Uterus (tissue), 2 donors: ENCODE results near the gene HBM.
A peak's percentile ranks its signal among the peaks of the same experiment; 100 is the strongest.

Experiments
- POLR2A ChIP-seq, 2 donors: fragments of 450-650 bp; IDR thresholded peaks; one replicate each; pipeline ENCODE4 v1.6.1; 2016; ENCODE audit warnings: antibody characterized with exemption in 2 of 2, mild to moderate bottlenecking in 1 of 2, moderate library complexity in 1 of 2
- TF ChIP-seq, protein P1 (sequence below), 4 experiments: fragments of 200-600 bp in 2 of 4; fragments of 450-650 bp in 2 of 4; sonication (generic) in 2 of 4; IDR thresholded peaks; one replicate each; pipeline ENCODE4 v1.5.1; 2016 to 2019; ENCODE audit warnings: antibody characterized with exemption in 4 of 4, mild to moderate bottlenecking in 2 of 4, moderate library complexity in 1 of 4

DNA sequence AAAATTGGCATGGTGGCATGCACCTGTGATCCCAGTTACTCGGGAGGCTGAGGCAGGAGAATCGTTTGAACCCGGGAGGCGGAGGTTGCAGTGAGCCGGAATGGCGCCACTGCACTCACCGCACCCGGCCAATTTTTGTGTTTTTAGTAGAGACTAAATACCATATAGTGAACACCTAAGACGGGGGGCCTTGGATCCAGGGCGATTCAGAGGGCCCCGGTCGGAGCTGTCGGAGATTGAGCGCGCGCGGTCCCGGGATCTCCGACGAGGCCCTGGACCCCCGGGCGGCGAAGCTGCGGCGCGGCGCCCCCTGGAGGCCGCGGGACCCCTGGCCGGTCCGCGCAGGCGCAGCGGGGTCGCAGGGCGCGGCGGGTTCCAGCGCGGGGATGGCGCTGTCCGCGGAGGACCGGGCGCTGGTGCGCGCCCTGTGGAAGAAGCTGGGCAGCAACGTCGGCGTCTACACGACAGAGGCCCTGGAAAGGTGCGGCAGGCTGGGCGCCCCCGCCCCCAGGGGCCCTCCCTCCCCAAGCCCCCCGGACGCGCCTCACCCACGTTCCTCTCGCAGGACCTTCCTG, 14.4 kb downstream of the HBM start, which contains the start of gene HBQ1:
- TF ChIP-seq, protein P1, sequence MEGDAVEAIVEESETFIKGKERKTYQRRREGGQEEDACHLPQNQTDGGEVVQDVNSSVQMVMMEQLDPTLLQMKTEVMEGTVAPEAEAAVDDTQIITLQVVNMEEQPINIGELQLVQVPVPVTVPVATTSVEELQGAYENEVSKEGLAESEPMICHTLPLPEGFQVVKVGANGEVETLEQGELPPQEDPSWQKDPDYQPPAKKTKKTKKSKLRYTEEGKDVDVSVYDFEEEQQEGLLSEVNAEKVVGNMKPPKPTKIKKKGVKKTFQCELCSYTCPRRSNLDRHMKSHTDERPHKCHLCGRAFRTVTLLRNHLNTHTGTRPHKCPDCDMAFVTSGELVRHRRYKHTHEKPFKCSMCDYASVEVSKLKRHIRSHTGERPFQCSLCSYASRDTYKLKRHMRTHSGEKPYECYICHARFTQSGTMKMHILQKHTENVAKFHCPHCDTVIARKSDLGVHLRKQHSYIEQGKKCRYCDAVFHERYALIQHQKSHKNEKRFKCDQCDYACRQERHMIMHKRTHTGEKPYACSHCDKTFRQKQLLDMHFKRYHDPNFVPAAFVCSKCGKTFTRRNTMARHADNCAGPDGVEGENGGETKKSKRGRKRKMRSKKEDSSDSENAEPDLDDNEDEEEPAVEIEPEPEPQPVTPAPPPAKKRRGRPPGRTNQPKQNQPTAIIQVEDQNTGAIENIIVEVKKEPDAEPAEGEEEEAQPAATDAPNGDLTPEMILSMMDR (IDR thresholded peaks at IDR 0.05) = peak in 3 of 4 experiments; percentile 32 to 47 (median 34)
- TF ChIP-seq POLR2A (IDR thresholded peaks at IDR 0.05) = no peak
